Measurements from ENCODE around the gene RELL1. TPM values are rescaled to one million over a fixed set of nuclear protein-coding genes. Genes with fewer than 3 reads are reported as not detected.
A peak's percentile ranks its signal among the peaks of the same experiment; 100 is the strongest.

Gene RELL1
- total RNA-seq, 5 donors from 2014 or later (not counting 1 experiment from before 2014, with no cell fraction given), result 21.6 to 30.1 (median 25.9) TPM

GRCh38 chr4:37680089-37680488 is 6.1 kb downstream of the RELL1 start:
- Histone ChIP-seq H3K27ac (ENCODE audit: low read length) (no peak overlapping the region), H3K36me3 (ENCODE audit: control insufficient read depth in 2 of 2, extremely low read depth in 1 of 2, insufficient read depth in 1 of 2, low read length in 1 of 2) (no peaks in the 10 kb centered on the region), H3K27me3 (replicated peaks in 1 of 2; ENCODE audit: control insufficient read depth in 2 of 2, extremely low read depth in 1 of 2, insufficient read depth in 2 of 2, low read length in 1 of 2) (no peaks in the 10 kb centered on the region), H3K9me3 (no peaks in the 10 kb centered on the region), H3K4me3 (ENCODE audit: control insufficient read depth in 1 of 2, extremely low read depth in 1 of 2, low read length in 1 of 2) (no peak overlapping the region), H3K4me1 (ENCODE audit: control insufficient read depth in 1 of 2, extremely low read depth in 1 of 2, insufficient read depth in 2 of 2, low read length in 2 of 2) (peaks cover 24 to 37% of the 10 kb centered on the region in 2 experiments)
- Mint-ChIP-seq H3K4me1 (peaks cover 69 to 74% (median 70%) of the 10 kb centered on the region in 3 donors), H3K27ac (no peak overlapping the region), H3K9me3 (no peaks in the 10 kb centered on the region), H3K27me3 (no peaks in the 10 kb centered on the region), H3K36me3 (peaks cover 10% of the 10 kb centered on the region), H3K4me3 (no peak overlapping the region)
- no CpG with 5 or more reads among the region's 1 CpG for WGBS (ENCODE audit: insufficient coverage)
- ATAC-seq (replicated peaks in 1 of 4) (no peak), DNase-seq (no peak)
- ChIA-PET POLR2A (interaction anchor here in 1 of 2 donors (0.6 kb wide), 1 partner anchor 170 kb away, joined by 3 read pairs; no protein-coding TSS in a partner anchor), CTCF (no interaction called here)

DNA sequence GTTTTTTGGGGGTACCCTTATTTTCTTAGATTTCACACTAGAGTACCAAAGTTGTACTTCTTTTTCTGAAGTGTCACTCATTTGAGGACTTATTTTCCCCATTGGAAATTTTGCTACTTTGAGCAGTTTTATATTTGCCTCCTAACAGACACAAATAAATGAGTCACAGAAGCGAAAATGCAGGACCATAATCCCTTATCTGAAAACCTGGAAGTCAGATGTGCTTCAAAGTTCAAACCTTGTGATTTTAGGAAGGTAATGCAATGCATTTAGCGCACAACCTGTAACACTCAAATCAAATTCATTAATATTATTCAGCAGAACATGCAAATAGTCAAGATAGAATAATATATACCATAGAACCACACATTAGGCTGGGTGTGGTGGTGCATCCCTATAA is 6.9 kb downstream of the RELL1 start:
- no peak for DNase-seq
- no peaks in the 10 kb centered on the region for H3K36me3 ChIP-seq (ENCODE audit: control insufficient read depth in 2 of 2, extremely low read depth in 1 of 2, insufficient read depth in 1 of 2, low read length in 1 of 2)

GRCh38 chr4:37678624-37679023 is 7.6 kb downstream of the RELL1 start:
- ATAC-seq (replicated peaks in 1 of 4), result no peak
- Mint-ChIP-seq H3K36me3 (peaks cover 20% of the 10 kb centered on the region), H3K9me3 (no peaks in the 10 kb centered on the region), H3K27ac (no peak overlapping the region), H3K4me3 (no peak overlapping the region), H3K27me3 (no peaks in the 10 kb centered on the region), H3K4me1 (peaks cover 71 to 77% (median 73%) of the 10 kb centered on the region in 3 donors)
- POLR2A ChIA-PET, result no interaction called here
- H3K27me3 ChIP-seq (replicated peaks in 1 of 2; ENCODE audit: control insufficient read depth in 2 of 2, extremely low read depth in 1 of 2, insufficient read depth in 2 of 2, low read length in 1 of 2), result no peaks in the 10 kb centered on the region
- H3K27ac ChIP-seq (ENCODE audit: low read length), result no peak overlapping the region
- CTCF ChIA-PET, result no interaction called here
- no peaks in the 10 kb centered on the region for H3K9me3 ChIP-seq
- no CpG with 5 or more reads among the region's 3 CpGs for WGBS (ENCODE audit: insufficient coverage)
- no peak for DNase-seq
- H3K4me3 ChIP-seq (ENCODE audit: control insufficient read depth in 1 of 2, extremely low read depth in 1 of 2, low read length in 1 of 2), result no peak overlapping the region
- no peaks in the 10 kb centered on the region for H3K36me3 ChIP-seq (ENCODE audit: control insufficient read depth in 2 of 2, extremely low read depth in 1 of 2, insufficient read depth in 1 of 2, low read length in 1 of 2)
- H3K4me1 ChIP-seq (ENCODE audit: control insufficient read depth in 1 of 2, extremely low read depth in 1 of 2, insufficient read depth in 2 of 2, low read length in 2 of 2), result peaks cover 19 to 23% of the 10 kb centered on the region in 2 experiments

More for the DNA sequence above, 6.9 kb downstream of the RELL1 start:
- Histone ChIP-seq H3K4me3 (ENCODE audit: control insufficient read depth in 1 of 2, extremely low read depth in 1 of 2, low read length in 1 of 2) (no peak overlapping the region), H3K27me3 (replicated peaks in 1 of 2; ENCODE audit: control insufficient read depth in 2 of 2, extremely low read depth in 1 of 2, insufficient read depth in 2 of 2, low read length in 1 of 2) (no peaks in the 10 kb centered on the region), H3K9me3 (no peaks in the 10 kb centered on the region), H3K27ac (ENCODE audit: low read length) (no peak overlapping the region), H3K4me1 (ENCODE audit: control insufficient read depth in 1 of 2, extremely low read depth in 1 of 2, insufficient read depth in 2 of 2, low read length in 2 of 2) (peaks cover 21 to 29% of the 10 kb centered on the region in 2 experiments)
- H3K4me1 Mint-ChIP-seq, result peaks cover 68 to 74% (median 69%) of the 10 kb centered on the region in 3 donors
- peaks cover 15% of the 10 kb centered on the region for H3K36me3 Mint-ChIP-seq
- no peak overlapping the region for H3K4me3 Mint-ChIP-seq
- no peak overlapping the region for H3K27ac Mint-ChIP-seq
- ChIA-PET POLR2A (interaction anchor here in 1 of 2 donors (0.6 kb wide), 1 partner anchor 171 kb away, joined by 3 read pairs; no protein-coding TSS in a partner anchor), CTCF (no interaction called here)
- ATAC-seq (replicated peaks in 1 of 4), result no peak
- no peaks in the 10 kb centered on the region for H3K9me3 Mint-ChIP-seq
- H3K27me3 Mint-ChIP-seq, result no peaks in the 10 kb centered on the region
- no CpG with 5 or more reads among the region's 2 CpGs for WGBS (ENCODE audit: insufficient coverage)

- H3K4me3 Mint-ChIP-seq, result peak overlapping the region; percentile 41 to 71 (median 49)
- no peaks in the 10 kb centered on the region for H3K9me3 ChIP-seq
- no peaks in the 10 kb centered on the region for H3K9me3 Mint-ChIP-seq
- peak overlapping the region in 1 of 2 donors; percentile 8 for H3K4me3 ChIP-seq (ENCODE audit: control insufficient read depth in 1 of 2, extremely low read depth in 1 of 2, low read length in 1 of 2)
- CTCF ChIA-PET, result no interaction called here
- peak; percentile 31 to 52 (median 50) for ATAC-seq (replicated peaks in 1 of 4)
- H3K27me3 ChIP-seq (replicated peaks in 1 of 2; ENCODE audit: control insufficient read depth in 2 of 2, extremely low read depth in 1 of 2, insufficient read depth in 2 of 2, low read length in 1 of 2), result no peaks in the 10 kb centered on the region
- H3K4me1 Mint-ChIP-seq, result peaks cover 68 to 80% (median 75%) of the 10 kb centered on the region in 3 donors
- H3K27ac Mint-ChIP-seq, result peak overlapping the region; percentile 62 to 83
- 0% methylated on average over 1 of the region's 1 CpG for WGBS (ENCODE audit: insufficient coverage)
- no peak overlapping the region for H3K27ac ChIP-seq (ENCODE audit: low read length)
- peak in 1 of 35 experiments; percentile 18 for DNase-seq
- H3K27me3 Mint-ChIP-seq, result no peaks in the 10 kb centered on the region
- POLR2A ChIA-PET, result interaction anchor here in 1 of 2 donors (0.6 kb wide), 1 partner anchor 101 kb away, joined by 3 read pairs; no protein-coding TSS in a partner anchor
- peaks cover 12 to 14% of the 10 kb centered on the region in 2 experiments for H3K4me1 ChIP-seq (ENCODE audit: control insufficient read depth in 1 of 2, extremely low read depth in 1 of 2, insufficient read depth in 2 of 2, low read length in 2 of 2)
- peaks cover 20% of the 10 kb centered on the region for H3K36me3 Mint-ChIP-seq
- no peaks in the 10 kb centered on the region for H3K36me3 ChIP-seq (ENCODE audit: control insufficient read depth in 2 of 2, extremely low read depth in 1 of 2, insufficient read depth in 1 of 2, low read length in 1 of 2)
These were observed 10.4 kb downstream of the RELL1 start for GRCh38 chr4:37675587-37676290.

GRCh38 chr4:37674439-37674838 is 11.7 kb downstream of the RELL1 start:
- no peaks in the 10 kb centered on the region for H3K36me3 ChIP-seq (ENCODE audit: control insufficient read depth in 2 of 2, extremely low read depth in 1 of 2, insufficient read depth in 1 of 2, low read length in 1 of 2)
- ChIA-PET POLR2A (interaction anchor here in 1 of 2 donors (0.7 to 0.8 kb wide), 2 partner anchors 10 to 20 kb away, joined by 3 to 4 read pairs; no protein-coding TSS in a partner anchor), CTCF (no interaction called here)
- H3K27me3 ChIP-seq (replicated peaks in 1 of 2; ENCODE audit: control insufficient read depth in 2 of 2, extremely low read depth in 1 of 2, insufficient read depth in 2 of 2, low read length in 1 of 2), result no peaks in the 10 kb centered on the region
- H3K4me3 Mint-ChIP-seq, result no peak overlapping the region
- H3K4me1 Mint-ChIP-seq, result peaks cover 76 to 81% (median 79%) of the 10 kb centered on the region in 3 donors
- no peaks in the 10 kb centered on the region for H3K9me3 ChIP-seq
- H3K9me3 Mint-ChIP-seq, result no peaks in the 10 kb centered on the region
- H3K36me3 Mint-ChIP-seq, result peaks cover 20% of the 10 kb centered on the region
- no peak overlapping the region for H3K4me3 ChIP-seq (ENCODE audit: control insufficient read depth in 1 of 2, extremely low read depth in 1 of 2, low read length in 1 of 2)
- DNase-seq, result no peak
- H3K27ac Mint-ChIP-seq, result no peak overlapping the region
- H3K4me1 ChIP-seq (ENCODE audit: control insufficient read depth in 1 of 2, extremely low read depth in 1 of 2, insufficient read depth in 2 of 2, low read length in 2 of 2), result peaks cover 12 to 14% of the 10 kb centered on the region in 2 experiments
- no peaks in the 10 kb centered on the region for H3K27me3 Mint-ChIP-seq
- H3K27ac ChIP-seq (ENCODE audit: low read length), result no peak overlapping the region
- no CpG with 5 or more reads among the region's 5 CpGs for WGBS (ENCODE audit: insufficient coverage)
- ATAC-seq (replicated peaks in 1 of 4), result no peak

DNA sequence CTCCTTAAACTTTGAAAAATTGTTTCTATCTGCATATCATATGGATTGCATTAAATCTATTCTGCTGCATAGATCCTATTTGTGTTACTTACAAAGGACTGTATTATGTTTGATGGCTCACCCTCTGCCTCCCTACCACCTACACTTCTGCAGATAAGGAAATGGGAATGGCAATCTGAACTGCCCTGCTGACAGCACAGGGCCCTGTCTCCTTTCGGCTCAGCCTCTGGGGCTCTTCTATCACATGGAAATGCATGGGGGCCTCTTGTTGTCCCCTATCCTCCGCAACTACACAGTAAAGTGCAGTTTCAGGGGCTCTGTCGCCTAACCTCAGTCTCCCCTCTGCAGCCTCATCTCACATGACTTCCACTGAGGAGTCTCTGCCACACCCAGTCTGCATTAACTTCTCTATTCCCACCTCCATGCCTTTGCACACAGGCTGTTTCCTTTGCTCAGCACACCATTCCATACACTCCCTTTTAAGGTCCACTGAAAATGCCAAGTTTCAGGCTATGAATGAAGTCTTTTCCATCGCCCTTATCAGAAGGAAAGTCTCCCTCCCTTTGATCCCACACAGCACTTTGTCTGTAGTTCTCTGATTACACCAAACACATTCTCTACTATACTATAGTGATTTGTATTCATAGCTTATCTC is 12.5 kb downstream of the RELL1 start:
- H3K27ac ChIP-seq (ENCODE audit: low read length), result no peak overlapping the region

More for the DNA sequence above, 12.5 kb downstream of the RELL1 start:
- DNase-seq, result no peak
- ChIA-PET POLR2A (interaction anchor here (0.6 to 0.8 kb wide), 4 partner anchors 7 to 97 kb away, joined by 3 to 4 read pairs (median 3); no protein-coding TSS in a partner anchor), CTCF (no interaction called here)
- Mint-ChIP-seq H3K27ac (no peak overlapping the region), H3K9me3 (no peaks in the 10 kb centered on the region), H3K4me1 (peaks cover 74 to 78% (median 75%) of the 10 kb centered on the region in 3 donors), H3K4me3 (no peak overlapping the region), H3K36me3 (peaks cover 19% of the 10 kb centered on the region), H3K27me3 (no peaks in the 10 kb centered on the region)
- H3K9me3 ChIP-seq, result no peaks in the 10 kb centered on the region
- peaks cover 12 to 14% of the 10 kb centered on the region in 2 experiments for H3K4me1 ChIP-seq (ENCODE audit: control insufficient read depth in 1 of 2, extremely low read depth in 1 of 2, insufficient read depth in 2 of 2, low read length in 2 of 2)
- H3K4me3 ChIP-seq (ENCODE audit: control insufficient read depth in 1 of 2, extremely low read depth in 1 of 2, low read length in 1 of 2), result no peak overlapping the region
- 97% methylated on average over 3 of the region's 4 CpGs for WGBS (ENCODE audit: insufficient coverage)
- no peaks in the 10 kb centered on the region for H3K36me3 ChIP-seq (ENCODE audit: control insufficient read depth in 2 of 2, extremely low read depth in 1 of 2, insufficient read depth in 1 of 2, low read length in 1 of 2)
- H3K27me3 ChIP-seq (replicated peaks in 1 of 2; ENCODE audit: control insufficient read depth in 2 of 2, extremely low read depth in 1 of 2, insufficient read depth in 2 of 2, low read length in 1 of 2), result no peaks in the 10 kb centered on the region
- ATAC-seq (replicated peaks in 1 of 4), result no peak

Measured in T-cell (primary cell).